CD14-positive monocyte (primary cell): ENCODE data around the gene HOXB5. TPM values are rescaled to one million over a fixed set of nuclear protein-coding genes. Genes with fewer than 3 reads are reported as not detected.

Experiments used
- DNase-seq, 3 donors: peaks; one replicate each; pipeline ENCODE4 v3.0.0-alpha.2; 2011 to 2022
- H2AFZ ChIP-seq: 2 replicates; pipeline ENCODE4 v1.6.0; 2012; ENCODE audit warnings: mild to moderate bottlenecking, low read depth, low read length, inconsistent platforms; ENCODE audit not compliant: insufficient read depth, poor library complexity, severe bottlenecking
- H3K27ac ChIP-seq, 2 donors: 1 replicate in 1 of 2; 2 replicates in 1 of 2; pipeline ENCODE4 v1.5.1; 2012 to 2013; ENCODE audit warnings: low read length in 2 of 2, control low read depth in 1 of 2, inconsistent platforms in 1 of 2, low read depth in 1 of 2, mild to moderate bottlenecking in 1 of 2
- H3K27me3 ChIP-seq, 2 donors: one replicate each; pipeline versions ENCODE4 v1.6.0 to v1.6.1; 2011 to 2013; ENCODE audit warnings: low read length in 2 of 2; ENCODE audit not compliant: control insufficient read depth in 2 of 2, insufficient read depth in 2 of 2
- H3K36me3 ChIP-seq, 2 donors: replicated peaks in 1 of 2; 1 replicate in 1 of 2; 2 replicates in 1 of 2; pipeline versions ENCODE4 v1.5.1 to v1.6.1; 2012 to 2013; ENCODE audit warnings: low read length in 2 of 2, control low read depth in 1 of 2, inconsistent platforms in 1 of 2, mild to moderate bottlenecking in 1 of 2; ENCODE audit not compliant: insufficient read depth in 2 of 2, control insufficient read depth in 1 of 2
- H3K4me1 ChIP-seq, 2 donors: 1 replicate in 1 of 2; 2 replicates in 1 of 2; pipeline versions ENCODE4 v1.5.1 to v1.6.1; 2012 to 2013; ENCODE audit warnings: low read length in 2 of 2, control low read depth in 1 of 2, inconsistent platforms in 1 of 2, mild to moderate bottlenecking in 1 of 2, moderate library complexity in 1 of 2; ENCODE audit not compliant: insufficient read depth in 2 of 2, control insufficient read depth in 1 of 2
- H3K4me2 ChIP-seq: replicated peaks from 2 replicates; pipeline ENCODE3; 2012; ENCODE audit warnings: low read length, moderate library complexity, mild to moderate bottlenecking; ENCODE audit not compliant: poor library complexity, severe bottlenecking; ENCODE audit errors: extremely low read depth
- H3K4me3 ChIP-seq, 3 experiments: fragments of 200-600 bp in 1 of 3; sonication (generic) in 1 of 3; replicated peaks in 1 of 3; 1 replicate in 2 of 3; 2 replicates in 1 of 3; pipeline ENCODE4 v1.5.1; 2011 to 2013; ENCODE audit warnings: low read length in 3 of 3, mild to moderate bottlenecking in 3 of 3, control low read depth in 2 of 3, low read depth in 2 of 3, inconsistent platforms in 1 of 3, moderate library complexity in 1 of 3
- H3K79me2 ChIP-seq: 2 replicates; pipeline ENCODE4 v1.6.0; 2012; ENCODE audit warnings: mild to moderate bottlenecking, control low read depth, inconsistent platforms, low read length, moderate library complexity; ENCODE audit not compliant: insufficient read depth
- H3K9ac ChIP-seq: 2 replicates; pipeline ENCODE4 v1.6.0; 2017; ENCODE audit warnings: low read length, mild to moderate bottlenecking; ENCODE audit not compliant: insufficient read depth, poor library complexity, severe bottlenecking
- H3K9me3 ChIP-seq, 2 donors: replicated peaks in 1 of 2; 1 replicate in 1 of 2; 2 replicates in 1 of 2; pipeline versions ENCODE4 v1.5.1 to v1.6.1; 2012 to 2013; ENCODE audit warnings: low read length in 2 of 2, control low read depth in 1 of 2; ENCODE audit not compliant: control insufficient read depth in 1 of 2, insufficient read depth in 1 of 2
- H4K20me1 ChIP-seq: 2 replicates; pipeline ENCODE4 v1.6.0; 2012; ENCODE audit warnings: mild to moderate bottlenecking, low read length, control low read depth, moderate library complexity; ENCODE audit not compliant: insufficient read depth
- H3K27ac Mint-ChIP-seq, 7 donors: one replicate each; pipeline ENCODE4 v1.8.0; 2020; ENCODE audit warnings: mild to moderate bottlenecking in 7 of 7, mixed read lengths in 7 of 7, moderate library complexity in 6 of 7, inconsistent platforms in 2 of 7
- H3K27me3 Mint-ChIP-seq, 3 donors: one replicate each; pipeline ENCODE4 v1.8.0; 2021 to 2022; ENCODE audit warnings: low read depth in 3 of 3, mild to moderate bottlenecking in 3 of 3, mixed read lengths in 3 of 3, moderate library complexity in 3 of 3, inconsistent platforms in 1 of 3
- H3K36me3 Mint-ChIP-seq, 2 donors: one replicate each; pipeline ENCODE4 v1.8.0; 2020; ENCODE audit warnings: mixed read lengths in 2 of 2, inconsistent platforms in 1 of 2, mild to moderate bottlenecking in 1 of 2
- H3K4me1 Mint-ChIP-seq: one replicate; pipeline ENCODE4 v1.8.0; 2020; ENCODE audit warnings: mild to moderate bottlenecking, mixed read lengths
- H3K4me3 Mint-ChIP-seq, 2 donors: one replicate each; pipeline ENCODE4 v1.8.0; 2020; ENCODE audit warnings: mild to moderate bottlenecking in 2 of 2, mixed read lengths in 2 of 2, moderate library complexity in 1 of 2
- H3K9me3 Mint-ChIP-seq, 7 donors: one replicate each; pipeline ENCODE4 v1.8.0; 2020 to 2022; ENCODE audit warnings: mixed read lengths in 7 of 7, mild to moderate bottlenecking in 6 of 7, moderate library complexity in 6 of 7, inconsistent platforms in 2 of 7
- CTCF ChIP-seq: fragments of 200-600 bp; IDR thresholded peaks from one replicate; pipeline ENCODE4 v1.8.0; 2022; ENCODE audit warnings: antibody characterized with exemption, mild to moderate bottlenecking
- WGBS: methylation state at CpG from one replicate; pipeline ENCODE4 v1.1.5; 2013; ENCODE audit warnings: missing lambda C conversion rate; ENCODE audit not compliant: insufficient coverage; 5-methylcytosine and 5-hydroxymethylcytosine counted together
- intact Hi-C, 2 donors: fragments of 100-400 bp; cut with micrococcal nuclease; formaldehyde crosslinking; loops; one replicate each; pipeline versions ENCODE4 v1.15.0 to v1.15.1; 2023
- polyA plus RNA-seq, 3 donors: library from polyadenylated mRNA; depleted of rRNA in 1 of 3; unstranded in 2 of 3; stranded (reverse) in 1 of 3; fragments of 300-500 nt in 2 of 3; fragments of >200 nt in 1 of 3; fragmentation: Illumina TruSeq in 2 of 3; gene quantifications; 1 replicate in 2 of 3; 2 replicates in 1 of 3; pipeline ENCODE4 v1.2.3, GENCODE V29; 2012 to 2021

The HOXB5 gene
- polyA plus RNA-seq, 3 donors = not detected

- Histone ChIP-seq H3K27me3 (peaks cover 93 to 100% of the 10 kb centered on the region in 2 donors), H2AFZ (no peak overlapping the region), H4K20me1 (no peaks in the 10 kb centered on the region), H3K4me2 (no peak overlapping the region), H3K9ac (no peak overlapping the region), H3K4me1 (no peaks in the 10 kb centered on the region), H3K36me3 (no peaks in the 10 kb centered on the region), H3K27ac (no peak overlapping the region), H3K9me3 (peaks cover 0 to 22% of the 10 kb centered on the region in 2 donors), H3K4me3 (no peak overlapping the region), H3K79me2 (no peaks in the 10 kb centered on the region)
- intact Hi-C loops = no loop called here
- peaks cover 0 to 30% (median 5%) of the 10 kb centered on the region in 7 donors for H3K9me3 Mint-ChIP-seq
- TF ChIP-seq CTCF = no peak
- peaks cover 93 to 99% (median 96%) of the 10 kb centered on the region in 3 donors for H3K27me3 Mint-ChIP-seq
- no peak for DNase-seq
- peaks cover 0 to 3% of the 10 kb centered on the region in 2 donors for H3K36me3 Mint-ChIP-seq
- peaks cover 8% of the 10 kb centered on the region for H3K4me1 Mint-ChIP-seq
- H3K4me3 Mint-ChIP-seq = peak overlapping the region in 1 of 2 donors; percentile 2
- H3K27ac Mint-ChIP-seq = no peak overlapping the region
- WGBS = no CpG with 5 or more reads among the region's 1 CpG
Measured at GRCh38 chr17:48640858-48641180, 47.2 kb upstream of the HOXB5 start.

- no peaks in the 10 kb centered on the region for H3K79me2 ChIP-seq
- TF ChIP-seq CTCF = no peak
- no peak overlapping the region for H2AFZ ChIP-seq
- peaks cover 93 to 100% of the 10 kb centered on the region in 2 donors for H3K27me3 ChIP-seq
- Mint-ChIP-seq H3K36me3 (peaks cover 0 to 3% of the 10 kb centered on the region in 2 donors), H3K9me3 (peaks cover 0 to 29% (median 5%) of the 10 kb centered on the region in 7 donors), H3K4me1 (peaks cover 8% of the 10 kb centered on the region), H3K27ac (no peak overlapping the region), H3K4me3 (peak overlapping the region in 1 of 2 donors; percentile 17), H3K27me3 (peaks cover 93 to 99% (median 98%) of the 10 kb centered on the region in 3 donors)
- no peak for DNase-seq
- H3K27ac ChIP-seq = no peak overlapping the region
- no peak overlapping the region for H3K4me3 ChIP-seq
- intact Hi-C loops = no loop called here
- H3K9me3 ChIP-seq = peaks cover 0 to 27% of the 10 kb centered on the region in 2 donors
- no peak overlapping the region for H3K9ac ChIP-seq
- H3K4me1 ChIP-seq = no peaks in the 10 kb centered on the region
- H3K4me2 ChIP-seq = no peak overlapping the region
- WGBS = 100% methylated on average over 1 of the region's 6 CpGs
- H3K36me3 ChIP-seq = no peaks in the 10 kb centered on the region
- no peaks in the 10 kb centered on the region for H4K20me1 ChIP-seq
Measured at GRCh38 chr17:48639982-48640857, 46.6 kb upstream of the HOXB5 start.
